Smooth muscle cell of trachea (primary cell): ENCODE results near the gene SHROOM1. TPM values are rescaled to one million over a fixed set of nuclear protein-coding genes. Genes with fewer than 3 reads are reported as not detected.

Experiments
- total RNA-seq: library from RNA; depleted of rRNA; stranded (reverse); fragments of >200 nt; gene quantifications from 2 replicates; pipeline ENCODE4 v1.2.1, GENCODE V29; 2014

SHROOM1 gene, protein sequence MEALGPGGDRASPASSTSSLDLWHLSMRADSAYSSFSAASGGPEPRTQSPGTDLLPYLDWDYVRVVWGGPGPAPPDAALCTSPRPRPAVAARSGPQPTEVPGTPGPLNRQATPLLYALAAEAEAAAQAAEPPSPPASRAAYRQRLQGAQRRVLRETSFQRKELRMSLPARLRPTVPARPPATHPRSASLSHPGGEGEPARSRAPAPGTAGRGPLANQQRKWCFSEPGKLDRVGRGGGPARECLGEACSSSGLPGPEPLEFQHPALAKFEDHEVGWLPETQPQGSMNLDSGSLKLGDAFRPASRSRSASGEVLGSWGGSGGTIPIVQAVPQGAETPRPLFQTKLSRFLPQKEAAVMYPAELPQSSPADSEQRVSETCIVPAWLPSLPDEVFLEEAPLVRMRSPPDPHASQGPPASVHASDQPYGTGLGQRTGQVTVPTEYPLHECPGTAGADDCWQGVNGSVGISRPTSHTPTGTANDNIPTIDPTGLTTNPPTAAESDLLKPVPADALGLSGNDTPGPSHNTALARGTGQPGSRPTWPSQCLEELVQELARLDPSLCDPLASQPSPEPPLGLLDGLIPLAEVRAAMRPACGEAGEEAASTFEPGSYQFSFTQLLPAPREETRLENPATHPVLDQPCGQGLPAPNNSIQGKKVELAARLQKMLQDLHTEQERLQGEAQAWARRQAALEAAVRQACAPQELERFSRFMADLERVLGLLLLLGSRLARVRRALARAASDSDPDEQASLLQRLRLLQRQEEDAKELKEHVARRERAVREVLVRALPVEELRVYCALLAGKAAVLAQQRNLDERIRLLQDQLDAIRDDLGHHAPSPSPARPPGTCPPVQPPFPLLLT
- 8.6 and 9.1 TPM in 2 replicates for total RNA-seq

DNA sequence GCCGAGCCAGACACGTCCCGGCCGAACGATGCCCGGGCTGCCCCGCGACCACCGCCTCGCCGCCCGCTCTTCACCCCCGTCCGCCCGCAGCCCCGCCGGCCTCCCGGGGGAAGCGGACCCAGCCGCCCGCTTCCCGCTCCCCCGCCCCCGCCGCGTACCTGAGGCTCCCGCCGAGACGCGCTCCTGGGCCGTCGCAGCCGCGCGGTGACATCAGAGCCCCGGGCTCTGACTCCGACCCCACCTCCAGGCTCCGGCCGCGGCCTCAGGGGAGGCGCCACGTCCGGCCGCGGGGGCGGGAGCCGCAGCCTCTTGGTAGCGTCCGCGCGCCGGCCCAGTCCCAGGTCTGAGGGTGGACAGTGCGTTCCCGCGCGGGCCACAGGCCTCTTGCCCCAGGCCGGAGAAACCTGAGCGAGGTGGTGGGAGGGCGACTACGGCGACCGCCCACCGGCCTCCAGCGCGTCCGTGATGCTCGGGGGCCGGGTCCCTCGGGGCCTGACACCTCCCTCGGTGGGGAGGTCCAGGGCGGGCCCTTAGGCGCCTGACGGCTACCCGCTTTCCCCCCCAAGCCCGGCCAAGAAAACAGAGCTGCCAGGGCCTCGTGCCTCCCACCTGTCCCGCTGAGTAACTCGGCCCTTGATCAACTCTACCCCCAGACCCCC, at the start of gene SHROOM1:
TSS of gene SHROOM1 (minus strand) at position 212 of the 659 bp plus-strand sequence. CDS start 4,507 bp downstream, outside the sequence.

DNA sequence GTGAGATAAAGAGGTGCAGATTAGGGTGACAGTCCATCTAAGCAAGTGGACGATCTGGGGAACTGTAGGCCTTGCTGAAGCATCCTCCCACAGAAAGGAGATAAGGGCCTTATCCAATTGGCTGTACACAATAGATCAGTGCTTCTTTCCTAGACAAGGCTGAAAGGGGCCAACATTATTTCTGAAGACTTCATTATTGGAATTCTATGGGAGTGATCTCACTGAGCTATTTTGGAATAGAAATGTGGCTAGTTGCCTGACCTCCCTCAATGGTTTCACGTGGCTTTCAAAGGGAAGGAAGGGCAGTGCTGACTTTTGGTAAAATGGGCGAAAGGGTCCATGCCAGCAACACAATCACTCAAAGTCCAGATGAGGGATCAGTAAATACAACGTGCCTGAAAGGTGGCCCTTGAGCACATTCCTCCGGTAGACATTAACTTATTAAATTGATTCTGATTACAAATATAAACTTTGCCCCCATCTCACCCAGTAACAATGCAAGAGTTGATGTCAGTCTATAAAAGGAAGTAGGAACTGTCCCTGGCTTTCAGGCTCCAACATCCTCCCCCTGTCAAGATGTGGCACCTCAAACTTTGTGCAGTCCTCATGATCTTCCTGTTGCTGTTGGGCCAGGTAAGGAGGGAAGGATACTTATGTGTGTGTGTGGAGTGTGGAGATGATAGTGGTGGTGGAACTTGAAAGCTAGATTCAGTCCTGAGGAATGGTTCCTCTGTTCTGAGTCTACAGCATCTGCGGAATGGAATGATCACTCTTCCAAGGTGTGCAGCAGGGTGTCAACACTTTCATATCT, 42.9 kb upstream of the SHROOM1 start, which contains the start of gene LEAP2:
TSS of gene LEAP2 (plus strand) at position 550 of the 811 bp plus-strand sequence. CDS start at position 577, 27 bp downstream.

DNA sequence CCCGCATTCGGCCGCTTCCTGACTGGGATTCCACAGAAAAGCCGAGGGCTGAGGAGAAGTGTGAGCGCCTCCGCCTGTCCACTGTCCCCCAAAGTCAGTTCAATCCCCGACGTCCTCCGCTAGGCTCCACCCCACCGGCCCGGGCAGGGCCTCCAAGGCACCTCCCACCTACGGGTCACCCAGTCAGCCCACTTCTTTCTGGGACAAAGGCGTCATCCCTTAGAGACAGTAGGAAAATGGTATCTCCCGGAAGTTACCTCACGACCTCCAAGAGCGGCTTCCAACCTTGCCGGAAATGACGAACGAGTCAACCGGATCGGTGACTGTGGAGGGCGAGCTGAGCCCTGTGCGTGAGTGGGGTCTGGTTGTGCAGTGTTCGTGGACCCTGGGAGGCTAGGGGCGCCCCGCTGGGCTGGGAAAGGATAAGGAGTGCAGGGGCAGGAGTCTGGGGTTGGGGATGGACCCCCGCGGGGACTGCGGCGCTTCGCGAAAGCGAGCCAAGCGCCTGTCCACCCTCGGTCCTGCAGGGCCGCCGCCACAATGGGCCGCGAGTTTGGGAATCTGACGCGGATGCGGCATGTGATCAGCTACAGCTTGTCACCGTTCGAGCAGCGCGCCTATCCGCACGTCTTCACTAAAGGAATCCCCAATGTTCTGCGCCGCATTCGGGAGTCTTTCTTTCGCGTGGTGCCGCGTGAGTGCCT, 36.0 kb upstream of the SHROOM1 start, which contains the start of the genes GDF9 and UQCRQ:
TSS of gene GDF9 (minus strand) at position 128 of the 704 bp plus-strand sequence. CDS start 1,936 bp downstream, outside the sequence.
TSS of gene UQCRQ (plus strand) at position 301 of the 704 bp plus-strand sequence. CDS start at position 541, 240 bp downstream.

DNA sequence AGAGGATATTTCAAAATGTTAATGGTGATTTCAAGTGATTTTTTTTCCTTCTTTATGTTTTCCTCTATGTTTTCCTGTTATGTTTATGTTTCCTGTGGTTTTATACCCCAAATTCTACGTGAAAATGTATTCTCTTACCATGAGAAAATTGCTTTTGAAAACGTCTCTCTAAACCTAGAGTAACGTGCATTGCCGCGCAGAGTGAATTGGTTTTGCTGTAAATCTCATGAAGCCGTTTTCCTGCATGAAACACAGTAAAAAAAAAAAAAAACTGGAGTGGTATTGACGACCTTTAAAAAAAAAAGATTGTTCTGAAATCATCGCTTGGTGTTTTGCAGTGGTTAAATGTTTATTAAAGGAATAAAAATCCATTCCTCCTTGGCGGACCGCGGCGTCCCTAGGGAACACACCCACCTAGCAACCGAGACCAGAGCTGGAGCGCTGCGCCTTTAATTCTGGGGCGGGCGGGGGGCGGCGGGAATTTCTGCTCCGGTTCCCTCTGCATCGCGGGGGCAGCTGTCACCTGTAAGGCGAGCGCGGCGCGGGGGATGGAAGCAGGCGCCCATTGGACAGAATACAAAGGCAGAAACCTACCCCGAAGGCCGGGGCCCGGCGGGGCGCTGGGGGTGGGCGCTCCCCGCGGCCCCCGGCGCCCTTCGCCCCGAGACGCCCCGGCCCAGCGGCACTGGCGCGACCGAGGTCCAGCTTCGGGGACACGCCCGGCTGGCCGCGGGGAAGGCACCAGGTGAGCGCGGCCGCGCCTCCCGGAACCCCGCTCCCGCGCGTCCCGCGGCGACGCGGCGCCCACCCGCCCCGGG, 17.5 kb downstream of the SHROOM1 start, which contains the start of gene SOWAHA:
TSS of gene SOWAHA (plus strand) at position 522 of the 818 bp plus-strand sequence. CDS start 320 bp downstream, outside the sequence.

DNA sequence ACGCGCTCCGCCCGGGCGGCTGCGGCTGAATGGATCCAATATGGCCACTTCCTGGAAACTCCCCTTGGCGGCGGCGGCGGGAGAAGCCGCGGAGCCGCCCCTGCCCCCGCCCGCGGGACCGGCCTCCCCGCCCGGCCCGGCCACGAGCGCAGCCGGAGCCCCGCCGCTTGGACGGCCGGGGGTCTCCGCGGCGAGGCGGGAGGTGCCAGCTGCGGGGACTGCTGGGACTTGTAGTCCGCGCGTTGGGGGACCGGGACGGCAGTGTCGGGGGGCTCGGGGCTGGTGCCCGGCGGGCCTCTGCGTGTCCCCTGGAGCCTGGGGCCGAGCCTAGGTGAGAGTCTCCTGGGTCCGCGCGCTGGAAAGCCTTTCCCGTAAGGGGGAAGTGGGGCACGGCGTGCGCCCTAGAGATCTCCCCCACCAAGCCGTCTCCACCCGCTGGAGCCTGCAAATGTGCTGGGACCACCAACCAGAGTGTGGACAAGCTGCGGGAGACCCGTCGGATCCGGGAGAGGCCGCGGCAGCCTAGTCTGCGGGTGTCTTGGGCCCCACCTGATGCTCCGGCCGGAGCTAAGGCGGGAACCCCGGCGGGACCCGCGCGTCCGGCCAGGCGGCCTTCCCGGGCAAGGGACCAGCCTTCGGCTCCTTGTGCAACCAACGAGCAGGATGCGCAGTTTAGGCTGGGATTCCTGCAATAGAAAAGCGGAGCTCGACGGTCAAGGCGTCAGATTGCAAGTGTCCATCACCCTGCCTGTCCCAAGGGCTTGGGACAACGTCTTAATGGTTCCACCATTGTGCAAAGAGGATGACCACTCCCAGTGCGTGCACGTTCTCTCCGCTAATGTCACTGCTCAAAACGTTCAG, 53.0 kb downstream of the SHROOM1 start, which contains the start of gene SEPTIN8:
TSS of gene SEPTIN8 (minus strand) at position 31 of the 861 bp plus-strand sequence. CDS start 102 bp downstream, outside the sequence.

Other genes starting within 250 kb of the SHROOM1 start
- gene IL13, start 172.5 kb downstream of the SHROOM1 start, total RNA-seq, result not detected in 2 replicates
- not detected in 2 replicates for gene IL4, start 156.7 kb downstream of the SHROOM1 start, total RNA-seq
- gene KIF3A, start 93.1 kb downstream of the SHROOM1 start, total RNA-seq, result 7.8 and 12.2 TPM in 2 replicates
- not detected in 2 replicates for gene CCNI2, start 83.2 kb downstream of the SHROOM1 start, total RNA-seq
- gene SEPTIN8, start 53.4 kb downstream of the SHROOM1 start, total RNA-seq, result 53.4 and 74.6 TPM in 2 replicates
- 0.15 and 0.17 TPM in 2 replicates for gene SOWAHA, start 17.3 kb downstream of the SHROOM1 start, total RNA-seq
- gene GDF9, start 35.8 kb upstream of the SHROOM1 start, total RNA-seq, result 0.15 and 0.17 TPM in 2 replicates
- 97.4 and 130 TPM in 2 replicates for gene UQCRQ, start 36.0 kb upstream of the SHROOM1 start, total RNA-seq
- gene LEAP2, start 43.0 kb upstream of the SHROOM1 start, total RNA-seq, result 0.15 and 0.50 TPM in 2 replicates
- gene AFF4, start 133.0 kb upstream of the SHROOM1 start, total RNA-seq, result 45.8 and 54.0 TPM in 2 replicates
- gene ZCCHC10, start 195.9 kb upstream of the SHROOM1 start, total RNA-seq, result 11.9 and 17.0 TPM in 2 replicates
- 129 and 165 TPM in 2 replicates for gene HSPA4, start 221.4 kb upstream of the SHROOM1 start, total RNA-seq